GM12878 (cell line): Measurements from ENCODE around the gene CFLAR. TPM values are rescaled to one million over a fixed set of nuclear protein-coding genes. Genes with fewer than 3 reads are reported as not detected.

ENCODE experiments used
- ATAC-seq: fragments of 200-7000 bp; cut with Tn5 transposase; 3 replicates; pipeline ENCODE4 v1.9.1; 2020; ENCODE audit warnings: mild to moderate bottlenecking, moderate library complexity
- BruUV-seq: library from RNA; stranded (reverse); fragments of 400-500 nt; replicated peaks from 2 replicates; lab custom pipeline; 2021; lab: Mats Ljungman, UMichigan
- CTCF ChIA-PET: fragments of 300-600 bp; sonication (Branson Sonifier 250); formaldehyde crosslinking; extraction: SDS; loops from one replicate; lab custom pipeline; 2021; ENCODE audit warnings: inconsistent platforms; lab: Yijun Ruan, JAX
- POLR2A ChIA-PET: fragments of 350-600 bp; formaldehyde crosslinking; extraction: SDS; loops from one replicate; lab custom pipeline; 2021; ENCODE audit warnings: inconsistent platforms; lab: Charles Lee
- RAD21 ChIA-PET: fragments of 300-600 bp; sonication (Branson Sonifier 250); formaldehyde crosslinking; loops from one replicate; lab custom pipeline; 2023; ENCODE audit warnings: antibody characterized with exemption; ENCODE audit not compliant: unreplicated experiment; lab: Charles Lee
- SMC1A ChIA-PET: fragments of 300-600 bp; sonication (Branson Sonifier 250); formaldehyde crosslinking; loops from one replicate; lab custom pipeline; 2023; ENCODE audit not compliant: unreplicated experiment, uncharacterized antibody; lab: Charles Lee
- DNase-seq: peaks from one replicate; pipeline ENCODE4 v3.0.0-alpha.2; 2011; ENCODE audit warnings: low read depth, low spot score
- FAIRE-seq: peaks from 3 replicates; lab custom pipeline; 2011; peaks lifted over from hg19 to GRCh38; lab: Jason Lieb, UNC
- H2AFZ ChIP-seq: 2 replicates; pipeline ENCODE4 v1.6.0; 2011; ENCODE audit warnings: low read depth, low read length, control low read depth; ENCODE audit not compliant: control insufficient read depth
- H3K27ac ChIP-seq: 2 replicates; pipeline ENCODE4 v1.5.1; 2011; ENCODE audit warnings: control low read depth; ENCODE audit not compliant: control insufficient read depth, insufficient read depth
- H3K27me3 ChIP-seq, 2 experiments: replicated peaks in 1 of 2; 2 replicates each; pipeline versions ENCODE4 v1.6.0 to v1.6.1; 2011; ENCODE audit warnings: low read length in 1 of 2; ENCODE audit not compliant: control insufficient read depth in 2 of 2, insufficient read depth in 2 of 2
- H3K36me3 ChIP-seq, 2 experiments: 2 replicates each; pipeline ENCODE4 v1.5.1; 2011; ENCODE audit warnings: low read length in 1 of 2; ENCODE audit not compliant: control insufficient read depth in 2 of 2, insufficient read depth in 2 of 2
- H3K4me1 ChIP-seq: 2 replicates; pipeline ENCODE4 v1.6.1; 2011; ENCODE audit warnings: mild to moderate bottlenecking, low read length, moderate library complexity, mixed read lengths; ENCODE audit not compliant: control insufficient read depth, insufficient read depth
- H3K4me2 ChIP-seq: 2 replicates; pipeline ENCODE4 v1.6.0; 2011; ENCODE audit warnings: control low read depth; ENCODE audit not compliant: control insufficient read depth, insufficient read depth
- H3K4me3 ChIP-seq: fragments of 200-600 bp; sonication (generic); 2 replicates; pipeline ENCODE4 v1.5.1; 2016
- H3K79me2 ChIP-seq: 2 replicates; pipeline ENCODE4 v1.6.0; 2011; ENCODE audit warnings: low read length; ENCODE audit not compliant: control insufficient read depth, insufficient read depth
- H3K9ac ChIP-seq: 2 replicates; pipeline ENCODE4 v1.8.0; 2011; ENCODE audit warnings: low read length, control low read depth, mixed read lengths; ENCODE audit not compliant: control insufficient read depth, insufficient read depth
- H3K9me3 ChIP-seq: replicated peaks from 3 replicates; pipeline ENCODE4 v1.5.1; 2011; ENCODE audit warnings: mild to moderate bottlenecking, low read length; ENCODE audit not compliant: control insufficient read depth, insufficient read depth
- H4K20me1 ChIP-seq: 2 replicates; pipeline ENCODE4 v1.6.0; 2011; ENCODE audit not compliant: control insufficient read depth, insufficient read depth
- BCL11A ChIP-seq: IDR thresholded peaks from 2 replicates; pipeline ENCODE4 v1.6.1; 2011; ENCODE audit warnings: low read depth, low read length
- BRCA1 ChIP-seq: IDR thresholded peaks from 2 replicates; pipeline ENCODE4 v1.6.1; 2011; ENCODE audit warnings: low read depth, low read length, improper control_type of control experiment
- CBX3 ChIP-seq: fragments of 200-600 bp; sonication (generic); IDR thresholded peaks from 2 replicates; pipeline ENCODE4 v1.6.1; 2016; ENCODE audit warnings: low read depth, borderline replicate concordance
- CBX5 ChIP-seq: sonication (generic); IDR thresholded peaks from 2 replicates; pipeline ENCODE4 v1.6.1; 2016; ENCODE audit warnings: low read depth, moderate library complexity, mild to moderate bottlenecking, inconsistent platforms
- E2F8 ChIP-seq: fragments of 450-650 bp; IDR thresholded peaks from 2 replicates; pipeline ENCODE4 v1.6.1; 2018; ENCODE audit warnings: mild to moderate bottlenecking, low read depth, moderate library complexity; ENCODE audit not compliant: partially characterized antibody
- FOXM1 ChIP-seq: IDR thresholded peaks from 2 replicates; pipeline ENCODE4 v1.6.1; 2012; ENCODE audit warnings: low read depth, mild to moderate bottlenecking, inconsistent platforms, low read length, moderate library complexity
- MTA2 ChIP-seq: fragments of 450-650 bp; IDR thresholded peaks from 2 replicates; pipeline ENCODE4 v1.6.1; 2016; ENCODE audit warnings: low read depth, mild to moderate bottlenecking, moderate library complexity
- PBX3 ChIP-seq: IDR thresholded peaks from 2 replicates; pipeline ENCODE4 v1.6.1; 2011; ENCODE audit warnings: mild to moderate bottlenecking, low read depth, low read length, moderate library complexity; ENCODE audit not compliant: insufficient replicate concordance
- POLR2AphosphoS5 ChIP-seq: IDR thresholded peaks from 2 replicates; pipeline ENCODE4 v1.6.1; 2011; ENCODE audit warnings: mild to moderate bottlenecking, low read length, inconsistent platforms
- POU2F2 ChIP-seq: IDR thresholded peaks from 3 replicates; pipeline ENCODE4 v1.6.1; 2011; ENCODE audit warnings: low read depth, mild to moderate bottlenecking, low read length, borderline replicate concordance
- RUNX3 ChIP-seq: IDR thresholded peaks from 2 replicates; pipeline ENCODE4 v1.6.1; 2012; ENCODE audit warnings: low read length, inconsistent platforms
- YBX1 ChIP-seq: fragments of 450-650 bp; IDR thresholded peaks from 2 replicates; pipeline ENCODE4 v1.6.1; 2016; ENCODE audit warnings: antibody characterized with exemption
- ZNF384 ChIP-seq: IDR thresholded peaks from 2 replicates; pipeline ENCODE4 v1.6.1; 2012; ENCODE audit warnings: low read depth, mild to moderate bottlenecking, low read length, improper control_type of control experiment, borderline replicate concordance
- WGBS: methylation state at CpG from one replicate; pipeline ENCODE4 v1.1.6; 2016; ENCODE audit warnings: low lambda C conversion rate; ENCODE audit not compliant: insufficient replicate concordance, insufficient coverage; ENCODE audit errors: missing lambda C conversion rate; 5-methylcytosine and 5-hydroxymethylcytosine counted together
- in situ Hi-C: fragments of 300-500 bp; cut with MboI; formaldehyde crosslinking; loops from 9 replicates; pipeline ENCODE4 v1.14.3; 2018; ENCODE audit warnings: mixed read lengths
- intact Hi-C: fragments of 100-400 bp; cut with micrococcal nuclease; formaldehyde crosslinking; loops from one replicate; pipeline ENCODE4 v1.14.2; 2022; ENCODE audit not compliant: unreplicated experiment
- polyA plus RNA-seq, 11 experiments: library from polyadenylated mRNA; depleted of rRNA in 4 of 11; unstranded in 6 of 11; stranded (reverse) in 5 of 11; fragments of >200 nt; fragmentation: Nextera tagmentation in 4 of 11; fragmentation: Illumina TruSeq in 1 of 11; extraction: Ambion mirVana in 4 of 11; extraction: Trizol in 1 of 11; gene quantifications; 1 replicate in 1 of 11; 2 replicates in 10 of 11; pipeline versions ENCODE4 v1.2.1 to v1.2.3, GENCODE V29; 2011 to 2016; ENCODE audit warnings: inconsistent platforms in 2 of 11, missing spikeins in 2 of 11, low read depth in 1 of 11
- total RNA-seq, 4 experiments: library from RNA; depleted of rRNA in 3 of 4; stranded (reverse); fragments of >200 nt in 3 of 4; fragmentation: Illumina TruSeq in 1 of 4; extraction: Trizol in 1 of 4; gene quantifications; 2 replicates each; pipeline versions ENCODE4 v1.2.1 to v1.2.3, GENCODE V29; 2013 to 2021
- TF ChIP-seq, protein P1 (sequence below): fragments of 450-650 bp; conservative IDR thresholded peaks from 2 replicates; pipeline ENCODE4 v1.6.1; 2017; ENCODE audit warnings: mild to moderate bottlenecking, moderate library complexity
- TF ChIP-seq, protein P2 (sequence below): fragments of 450-650 bp; IDR thresholded peaks from 2 replicates; pipeline ENCODE4 v1.6.1; 2016; ENCODE audit warnings: mild to moderate bottlenecking

Gene CFLAR
- total and polyA plus RNA-seq, 10 of the 15 experiments (the other 5 are each of a cell fraction or from before 2014, with no cell fraction given), result 80.6 to 181 (median 101) TPM

DNA sequence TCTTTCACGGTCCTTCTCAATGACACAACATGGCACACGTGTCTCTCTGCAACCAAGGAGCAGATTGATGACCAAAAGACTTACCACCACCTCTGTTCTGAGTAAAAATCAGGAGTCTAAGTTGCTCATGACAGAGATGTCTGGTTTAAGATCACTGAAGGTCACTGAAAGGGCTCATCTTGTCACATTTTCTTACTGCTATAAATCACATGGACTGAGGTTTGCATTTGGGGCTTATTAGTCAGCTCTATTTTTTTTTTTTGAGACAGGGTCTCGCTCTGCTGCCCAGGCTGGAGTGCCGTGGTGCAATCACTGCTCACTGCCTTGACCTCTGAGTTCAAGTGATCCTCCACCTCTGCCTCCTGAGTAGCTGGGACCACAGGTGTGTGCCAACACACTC is 19.4 kb downstream of the CFLAR start:
- Histone ChIP-seq H3K36me3 (peaks cover 24 to 35% of the 10 kb centered on the region in 2 experiments), H3K4me2 (peak overlapping the region; percentile 32; the same call in 1 of the 2 replicates), H3K9me3 (no peaks in the 10 kb centered on the region), H4K20me1 (no peaks in the 10 kb centered on the region; the same call in 1 of the 2 replicates), H3K4me3 (peak overlapping the region; percentile 28; the same call in 1 of the 2 replicates), H3K79me2 (peaks cover 79% of the 10 kb centered on the region), H2AFZ (no peak overlapping the region), H3K9ac (no peak overlapping the region; the same call in 1 of the 2 replicates), H3K4me1 (no peaks in the 10 kb centered on the region), H3K27me3 (no peaks in the 10 kb centered on the region), H3K27ac (peak overlapping the region; percentile 37; the same call in 1 of the 2 replicates)
- intact Hi-C loops (loop anchor here (10.0 kb wide), 1 partner anchor 1181 kb away; the partner anchor contains the start of genes MAIP1 and TYW5), in situ Hi-C loops (no loop called here)
- CTCF ChIA-PET, result interaction anchor here (1.0 to 1.7 kb wide), 3 partner anchors 10 to 23 kb away, joined by 3 to 10 read pairs (median 5); no protein-coding TSS in a partner anchor
- RAD21 ChIA-PET, result interaction anchor here (1.0 to 1.5 kb wide), 3 partner anchors 9 to 23 kb away, joined by 3 to 6 read pairs (median 4); no protein-coding TSS in a partner anchor
- DNase-seq, result no peak
- BruUV-seq, result no TSS peak
- SMC1A ChIA-PET, result interaction anchor here (1.1 to 2.4 kb wide), 7 partner anchors 10 to 107 kb away, joined by 3 to 11 read pairs (median 5); no protein-coding TSS in a partner anchor
- ATAC-seq, result peak; percentile 31
- 14% methylated on average over 4 of the region's 4 CpGs for WGBS
- POLR2A ChIA-PET, result interaction anchor here (1.1 to 2.6 kb wide), 6 partner anchors 9 to 23 kb away, joined by 3 to 10 read pairs (median 4); partner anchors contain the start of gene CFLAR
- FAIRE-seq, result peak; percentile 49
- TF ChIP-seq POU2F2 (no peak), MTA2 (no peak), CBX3 (no peak), RUNX3 (peak; percentile 27; the same call in 1 of the 2 replicates), ZNF384 (no peak), BRCA1 (no peak), PBX3 (peak; percentile 3), E2F8 (no peak), POLR2AphosphoS5 (peak; percentile 35; the same call in 1 of the 2 replicates), FOXM1 (no peak), YBX1 (no peak), BCL11A (peak; percentile 7; the same call in 1 of the 2 replicates), CBX5 (no peak)
- TF ChIP-seq, protein P1, sequence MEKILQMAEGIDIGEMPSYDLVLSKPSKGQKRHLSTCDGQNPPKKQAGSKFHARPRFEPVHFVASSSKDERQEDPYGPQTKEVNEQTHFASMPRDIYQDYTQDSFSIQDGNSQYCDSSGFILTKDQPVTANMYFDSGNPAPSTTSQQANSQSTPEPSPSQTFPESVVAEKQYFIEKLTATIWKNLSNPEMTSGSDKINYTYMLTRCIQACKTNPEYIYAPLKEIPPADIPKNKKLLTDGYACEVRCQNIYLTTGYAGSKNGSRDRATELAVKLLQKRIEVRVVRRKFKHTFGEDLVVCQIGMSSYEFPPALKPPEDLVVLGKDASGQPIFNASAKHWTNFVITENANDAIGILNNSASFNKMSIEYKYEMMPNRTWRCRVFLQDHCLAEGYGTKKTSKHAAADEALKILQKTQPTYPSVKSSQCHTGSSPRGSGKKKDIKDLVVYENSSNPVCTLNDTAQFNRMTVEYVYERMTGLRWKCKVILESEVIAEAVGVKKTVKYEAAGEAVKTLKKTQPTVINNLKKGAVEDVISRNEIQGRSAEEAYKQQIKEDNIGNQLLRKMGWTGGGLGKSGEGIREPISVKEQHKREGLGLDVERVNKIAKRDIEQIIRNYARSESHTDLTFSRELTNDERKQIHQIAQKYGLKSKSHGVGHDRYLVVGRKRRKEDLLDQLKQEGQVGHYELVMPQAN, result no peak
- TF ChIP-seq, protein P2, sequence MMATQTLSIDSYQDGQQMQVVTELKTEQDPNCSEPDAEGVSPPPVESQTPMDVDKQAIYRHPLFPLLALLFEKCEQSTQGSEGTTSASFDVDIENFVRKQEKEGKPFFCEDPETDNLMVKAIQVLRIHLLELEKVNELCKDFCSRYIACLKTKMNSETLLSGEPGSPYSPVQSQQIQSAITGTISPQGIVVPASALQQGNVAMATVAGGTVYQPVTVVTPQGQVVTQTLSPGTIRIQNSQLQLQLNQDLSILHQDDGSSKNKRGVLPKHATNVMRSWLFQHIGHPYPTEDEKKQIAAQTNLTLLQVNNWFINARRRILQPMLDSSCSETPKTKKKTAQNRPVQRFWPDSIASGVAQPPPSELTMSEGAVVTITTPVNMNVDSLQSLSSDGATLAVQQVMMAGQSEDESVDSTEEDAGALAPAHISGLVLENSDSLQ, result peak; percentile 57; the same call in 1 of the 2 replicates
